HepG2 (cell line): Measurements from ENCODE around the gene GMPR. TPM values are rescaled to one million over a fixed set of nuclear protein-coding genes. Genes with fewer than 3 reads are reported as not detected.
A peak's percentile ranks its signal among the peaks of the same experiment; 100 is the strongest.

Source experiments
- BRCA1 ChIP-seq: sonication (generic); formaldehyde crosslinking; IDR thresholded peaks from 2 replicates; pipeline ENCODE4 v1.4.0; 2020; ENCODE audit warnings: missing genetic modification reagents
- FOXJ3 ChIP-seq: sonication (generic); formaldehyde crosslinking; IDR thresholded peaks from 2 replicates; pipeline ENCODE4 v1.4.0; 2020; ENCODE audit warnings: missing genetic modification reagents, mild to moderate bottlenecking, borderline replicate concordance
- FOXK1 ChIP-seq: sonication (generic); formaldehyde crosslinking; IDR thresholded peaks from 2 replicates; pipeline ENCODE4 v1.4.0; 2020; ENCODE audit warnings: low read depth, missing genetic modification reagents, borderline replicate concordance
- FOXP1 ChIP-seq, 2 experiments: fragments of 450-650 bp in 1 of 2; IDR thresholded peaks; 2 replicates each; pipeline ENCODE4 v1.6.1; 2017 to 2018; ENCODE audit warnings: antibody characterized with exemption in 1 of 2
- GZF1 ChIP-seq: sonication (generic); formaldehyde crosslinking; IDR thresholded peaks from 2 replicates; pipeline ENCODE4 v1.5.1; 2020; ENCODE audit warnings: mild to moderate bottlenecking, missing genetic modification reagents
- JUND ChIP-seq: sonication (generic); formaldehyde crosslinking; IDR thresholded peaks from 2 replicates; pipeline ENCODE4 v1.8.0; 2022; ENCODE audit warnings: mild to moderate bottlenecking, missing genetic modification reagents
- KAT8 ChIP-seq: IDR thresholded peaks from 2 replicates; pipeline ENCODE4 v1.6.1; 2016; ENCODE audit warnings: missing genetic modification reagents, missing compliant biosample characterization
- MAZ ChIP-seq, 2 experiments: sonication (generic) in 1 of 2; formaldehyde crosslinking in 1 of 2; IDR thresholded peaks; 2 replicates each; pipeline versions ENCODE4 v1.5.0 to v1.6.1; 2012 to 2020; ENCODE audit warnings: low read depth in 2 of 2, mild to moderate bottlenecking in 2 of 2, borderline replicate concordance in 1 of 2, improper control_type of control experiment in 1 of 2, low read length in 1 of 2, missing genetic modification reagents in 1 of 2, moderate library complexity in 1 of 2
- MEF2D ChIP-seq: sonication (generic); formaldehyde crosslinking; IDR thresholded peaks from 2 replicates; pipeline ENCODE4 v1.5.1; 2020; ENCODE audit warnings: mild to moderate bottlenecking, missing genetic modification reagents
- ONECUT2 ChIP-seq: sonication (generic); formaldehyde crosslinking; IDR thresholded peaks from 2 replicates; pipeline ENCODE4 v1.4.0; 2020; ENCODE audit warnings: missing genetic modification reagents
- RBFOX2 ChIP-seq: fragments of 200-400 bp; formaldehyde crosslinking; IDR thresholded peaks from 2 replicates; pipeline ENCODE4 v1.6.1; 2017; ENCODE audit warnings: low read depth, mild to moderate bottlenecking, low read length
- SAP130 ChIP-seq: IDR thresholded peaks from 2 replicates; pipeline ENCODE4 v1.6.1; 2016; ENCODE audit warnings: low read depth
- STAG1 ChIP-seq: sonication (generic); formaldehyde crosslinking; IDR thresholded peaks from 2 replicates; pipeline ENCODE4 v1.4.0; 2020; ENCODE audit warnings: missing genetic modification reagents
- TEAD3 ChIP-seq: optimal IDR thresholded peaks from 2 replicates; pipeline ENCODE3; 2016; ENCODE audit warnings: borderline replicate concordance
- THAP11 ChIP-seq: IDR thresholded peaks from 2 replicates; pipeline ENCODE4 v1.6.1; 2016; ENCODE audit warnings: missing biosample characterization, missing genetic modification reagents
- ZBTB20 ChIP-seq: sonication (generic); formaldehyde crosslinking; IDR thresholded peaks from 2 replicates; pipeline ENCODE4 v1.8.1; 2023; ENCODE audit warnings: missing genetic modification reagents, low read depth, mild to moderate bottlenecking, borderline replicate concordance
- ZC3H13 ChIP-seq: sonication (generic); formaldehyde crosslinking; IDR thresholded peaks from 2 replicates; pipeline ENCODE4 v1.8.1; 2023; ENCODE audit warnings: mild to moderate bottlenecking, missing genetic modification reagents, moderate library complexity
- ZGPAT ChIP-seq: IDR thresholded peaks from 2 replicates; pipeline ENCODE4 v1.6.1; 2016; ENCODE audit warnings: mild to moderate bottlenecking
- ZNF24 ChIP-seq: fragments of 450-650 bp; IDR thresholded peaks from 2 replicates; pipeline ENCODE4 v1.6.1; 2017; ENCODE audit warnings: antibody characterized with exemption, mild to moderate bottlenecking
- ZNF282 ChIP-seq: fragments of 450-650 bp; IDR thresholded peaks from 2 replicates; pipeline ENCODE4 v1.6.1; 2018; ENCODE audit not compliant: partially characterized antibody
- ZNF468 ChIP-seq: sonication (generic); formaldehyde crosslinking; IDR thresholded peaks from 2 replicates; pipeline ENCODE4 v1.8.0; 2022; ENCODE audit warnings: mild to moderate bottlenecking, moderate library complexity, missing genetic modification reagents
- ZNF558 ChIP-seq: sonication (generic); formaldehyde crosslinking; IDR thresholded peaks from 2 replicates; pipeline ENCODE4 v1.9.0; 2022; ENCODE audit warnings: mild to moderate bottlenecking, missing genetic modification reagents, borderline replicate concordance
- ZNF589 ChIP-seq: sonication (generic); formaldehyde crosslinking; conservative IDR thresholded peaks from 2 replicates; pipeline ENCODE4 v1.8.0; 2022; ENCODE audit warnings: mild to moderate bottlenecking, moderate library complexity, missing genetic modification reagents
- ZNF704 ChIP-seq: sonication (generic); formaldehyde crosslinking; IDR thresholded peaks from 2 replicates; pipeline ENCODE4 v1.8.1; 2023; ENCODE audit warnings: mild to moderate bottlenecking, inconsistent platforms, moderate library complexity, missing genetic modification reagents, borderline replicate concordance
- polyA plus RNA-seq, 8 experiments: library from polyadenylated mRNA; depleted of rRNA in 3 of 8; stranded (reverse) in 7 of 8; unstranded in 1 of 8; fragments of >200 nt; fragmentation: Illumina TruSeq in 4 of 8; extraction: Trizol in 4 of 8; gene quantifications; 2 replicates each; pipeline versions ENCODE4 v1.2.1 to v1.2.3, GENCODE V29; 2011 to 2016; ENCODE audit warnings: low read depth in 4 of 8, missing spikeins in 1 of 8, mixed read lengths in 1 of 8; ENCODE audit not compliant: insufficient read depth in 1 of 8
- total RNA-seq, 5 experiments: library from RNA; depleted of rRNA; stranded (reverse); fragments of >200 nt; fragmentation: Illumina TruSeq; extraction: Trizol; gene quantifications; 2 replicates each; pipeline ENCODE4 v1.2.3, GENCODE V29; 2016; ENCODE audit warnings: low read depth in 1 of 5
- TF ChIP-seq, protein P1 (sequence below): sonication (generic); formaldehyde crosslinking; IDR thresholded peaks from 2 replicates; pipeline ENCODE4 v1.5.0; 2020; ENCODE audit warnings: mild to moderate bottlenecking, missing genetic modification reagents

Gene GMPR
- total and polyA plus RNA-seq, 2 of the 13 experiments (the other 11 are each of a cell fraction or from before 2014, with no cell fraction given), result not detected

DNA sequence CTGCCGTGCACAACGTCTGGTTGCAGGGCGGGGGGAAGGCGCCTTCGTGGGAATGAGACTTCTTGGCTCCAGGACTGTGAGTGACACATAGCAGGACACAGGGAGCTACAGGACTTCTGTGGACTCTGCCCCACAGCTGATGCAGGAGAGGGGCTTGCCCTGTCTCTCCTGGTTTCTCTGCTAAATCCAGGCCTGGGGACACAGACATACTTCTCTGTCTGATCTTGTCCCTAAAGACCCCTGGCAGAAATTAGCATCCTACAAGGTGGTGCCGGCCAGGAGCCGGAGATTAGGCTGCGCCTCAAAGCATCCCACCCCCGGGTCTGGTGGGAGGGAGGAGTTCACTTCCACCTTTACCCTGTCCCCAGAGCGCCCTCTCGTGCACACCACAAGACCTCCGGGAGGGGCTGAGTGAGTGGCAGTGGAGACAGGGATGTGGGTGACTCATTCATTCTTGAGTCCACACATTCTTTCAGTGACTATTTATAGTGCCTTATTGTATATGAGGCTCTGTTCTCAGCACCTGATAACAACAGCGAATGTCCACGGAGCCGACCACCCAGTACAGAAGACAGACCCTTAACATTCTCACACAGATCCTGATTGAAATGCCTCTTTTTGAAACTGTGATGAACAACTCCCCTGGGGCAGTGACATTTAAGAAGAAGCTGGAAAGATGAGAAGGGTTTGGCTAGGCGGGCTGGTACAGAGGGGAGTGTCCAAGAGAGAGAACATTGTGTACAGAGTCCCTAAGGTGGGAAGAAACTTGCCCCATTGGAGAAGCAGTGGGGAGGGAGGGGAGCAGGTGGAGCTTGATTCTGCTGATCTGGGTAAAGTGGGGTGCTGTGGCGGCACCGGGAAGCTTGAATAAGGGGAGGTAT lies 39.0 kb downstream of the GMPR start (continued):
- TF ChIP-seq ZNF589 (no peak), ZNF282 (no peak), ZBTB20 (CRISPR knock-in tag) (peak; percentile 25; the same call in 1 of the 2 replicates), SAP130 (CRISPR knock-in tag) (peak; percentile 43), ZNF704 (CRISPR knock-in tag) (no peak), ZNF468 (CRISPR knock-in tag) (no peak), THAP11 (CRISPR knock-in tag) (0 out of 2 replicates have a peak, but pooled peaks have one; percentile 29), TEAD3 (peak; percentile 65), FOXJ3 (CRISPR knock-in tag) (no peak), RBFOX2 (no peak), ZC3H13 (CRISPR knock-in tag) (no peak), FOXP1 (IDR thresholded peaks at IDR 0.05) (no peak), FOXP1 (CRISPR knock-in tag; IDR thresholded peaks at IDR 0.05) (no peak), ONECUT2 (CRISPR knock-in tag) (no peak), BRCA1 (CRISPR knock-in tag) (no peak), ZNF24 (0 out of 2 replicates have a peak, but pooled peaks have one; percentile 25), JUND (CRISPR knock-in tag) (peak; percentile 46; the same call in 1 of the 2 replicates), KAT8 (CRISPR knock-in tag) (0 out of 2 replicates have a peak, but pooled peaks have one; percentile 33), ZGPAT (CRISPR knock-in tag) (peak; percentile 39; the same call in 1 of the 2 replicates), GZF1 (CRISPR knock-in tag) (no peak), MEF2D (CRISPR knock-in tag) (peak; percentile 49; the same call in 1 of the 2 replicates), MAZ (IDR thresholded peaks at IDR 0.05; ENCODE audit: borderline replicate concordance, low read depth, low read length) (peak; percentile 92), MAZ (CRISPR knock-in tag; IDR thresholded peaks at IDR 0.05; ENCODE audit: low read depth) (peak; percentile 57; the same call in 1 of the 2 replicates), STAG1 (peak; percentile 49), FOXK1 (CRISPR knock-in tag) (0 out of 2 replicates have a peak, but pooled peaks have one; percentile 11), ZNF558 (CRISPR knock-in tag) (no peak)
- TF ChIP-seq, protein P1, sequence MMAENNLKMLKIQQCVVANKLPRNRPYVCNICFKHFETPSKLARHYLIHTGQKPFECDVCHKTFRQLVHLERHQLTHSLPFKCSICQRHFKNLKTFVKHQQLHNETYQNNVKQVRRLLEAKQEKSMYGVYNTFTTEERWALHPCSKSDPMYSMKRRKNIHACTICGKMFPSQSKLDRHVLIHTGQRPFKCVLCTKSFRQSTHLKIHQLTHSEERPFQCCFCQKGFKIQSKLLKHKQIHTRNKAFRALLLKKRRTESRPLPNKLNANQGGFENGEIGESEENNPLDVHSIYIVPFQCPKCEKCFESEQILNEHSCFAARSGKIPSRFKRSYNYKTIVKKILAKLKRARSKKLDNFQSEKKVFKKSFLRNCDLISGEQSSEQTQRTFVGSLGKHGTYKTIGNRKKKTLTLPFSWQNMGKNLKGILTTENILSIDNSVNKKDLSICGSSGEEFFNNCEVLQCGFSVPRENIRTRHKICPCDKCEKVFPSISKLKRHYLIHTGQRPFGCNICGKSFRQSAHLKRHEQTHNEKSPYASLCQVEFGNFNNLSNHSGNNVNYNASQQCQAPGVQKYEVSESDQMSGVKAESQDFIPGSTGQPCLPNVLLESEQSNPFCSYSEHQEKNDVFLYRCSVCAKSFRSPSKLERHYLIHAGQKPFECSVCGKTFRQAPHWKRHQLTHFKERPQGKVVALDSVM (CRISPR knock-in tag), result no peak
